H1 (cell line): ENCODE results near the gene ANGPTL2. TPM values are rescaled to one million over a fixed set of nuclear protein-coding genes. Genes with fewer than 3 reads are reported as not detected.

Experiments used
- ATF2 ChIP-seq: IDR thresholded peaks from 2 replicates; pipeline ENCODE4 v1.6.1; 2012; ENCODE audit warnings: low read length, inconsistent platforms
- CEBPB ChIP-seq: IDR thresholded peaks from 2 replicates; pipeline ENCODE4 v1.6.1; 2012; ENCODE audit warnings: low read depth, low read length
- CHD7 ChIP-seq: fragments of 300-600 bp; sonication (generic); IDR thresholded peaks from 2 replicates; pipeline ENCODE4 v1.7.1; 2012; ENCODE audit warnings: low read length, moderate library complexity, mild to moderate bottlenecking, inconsistent platforms; ENCODE audit not compliant: insufficient replicate concordance
- MAFK ChIP-seq: IDR thresholded peaks from 2 replicates; pipeline ENCODE4 v1.6.1; 2012; ENCODE audit warnings: low read depth, mild to moderate bottlenecking, improper control_type of control experiment, low read length
- SP2 ChIP-seq: IDR thresholded peaks from 2 replicates; pipeline ENCODE4 v1.6.1; 2012; ENCODE audit warnings: mild to moderate bottlenecking, low read length, inconsistent platforms
- polyA plus RNA-seq, 7 experiments: library from polyadenylated mRNA; depleted of rRNA in 3 of 7; stranded (reverse) in 5 of 7; unstranded in 2 of 7; fragments of >200 nt in 5 of 7; fragments of 200-250 nt in 2 of 7; gene quantifications; 1 replicate in 5 of 7; 2 replicates in 1 of 7; 4 replicates in 1 of 7; pipeline versions ENCODE4 v1.2.1 to v1.2.3, GENCODE V29; 2011 to 2013; ENCODE audit warnings: missing spikeins in 2 of 7, mixed read lengths in 2 of 7
- total RNA-seq: library from RNA; stranded (reverse); fragmentation: NEBNext Ultra II Directional; extraction: Animal tissue kit (Norgen Biotek cat#: 25700); gene quantifications from 2 replicates; pipeline ENCODE4 v1.2.1, GENCODE V29; 2021

ANGPTL2 gene
- total and polyA plus RNA-seq, 2 of the 8 experiments (the other 6 are each of a cell fraction or from before 2014, with no cell fraction given) = 9.0 to 10.6 TPM

GRCh38 chr9:127090341-127090985, 32.0 kb downstream of the ANGPTL2 start (continued):
- no peak for TF ChIP-seq CHD7
- TF ChIP-seq SP2 = no peak
- TF ChIP-seq MAFK = no peak
- no peak for TF ChIP-seq CEBPB
- TF ChIP-seq ATF2 = no peak
